ENCODE data around the gene CHDH. TPM values are rescaled to one million over a fixed set of nuclear protein-coding genes. Genes with fewer than 3 reads are reported as not detected.

Gene CHDH
- total RNA-seq, 4 donors from 2014 or later: 36.5 to 114 (median 53.7) TPM

DNA sequence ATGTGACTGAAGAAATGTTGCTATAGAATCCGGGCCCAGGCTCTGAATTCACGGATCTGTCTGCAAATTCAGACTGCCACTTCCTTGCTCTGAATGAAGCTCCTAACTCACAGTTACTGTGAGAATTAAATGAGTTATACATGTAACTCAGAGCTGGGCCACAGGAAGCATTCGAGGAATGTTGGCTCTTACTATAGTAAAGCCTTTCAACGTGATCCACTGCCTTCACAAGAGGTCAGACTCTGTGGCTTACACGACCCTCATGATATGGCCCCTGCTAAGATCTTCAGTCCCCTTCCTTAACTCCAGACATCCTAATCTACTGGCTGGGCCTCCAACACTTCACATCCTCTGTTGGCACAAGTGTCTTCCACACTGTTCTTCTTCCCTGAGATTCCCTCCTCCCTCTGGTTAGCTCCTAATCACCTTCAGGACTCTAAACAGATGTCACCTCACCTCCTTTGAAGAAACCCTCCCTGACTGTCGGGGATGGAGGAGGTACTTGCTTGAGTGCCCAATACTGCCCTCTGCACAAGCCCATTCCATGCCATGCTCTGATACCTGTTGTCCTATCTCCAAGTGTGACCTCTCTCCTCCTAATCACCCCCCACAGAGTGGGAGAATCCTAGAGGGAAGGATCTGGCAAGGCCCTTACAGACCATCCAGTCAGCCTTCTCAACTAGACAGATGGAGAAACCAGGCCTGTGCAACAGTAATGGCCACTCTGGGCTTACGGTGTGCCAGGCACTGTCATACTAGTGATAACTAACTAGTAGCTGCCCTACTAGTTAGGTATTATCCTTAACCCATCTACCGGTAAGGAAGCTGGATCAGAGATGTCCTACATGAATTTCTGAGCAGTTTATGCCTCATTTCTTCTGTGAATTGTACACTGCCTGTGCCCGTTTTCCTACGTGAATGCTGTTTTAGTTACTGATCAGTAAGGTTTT, 34.5 kb upstream of the CHDH start:
- TF ChIP-seq POLR2AphosphoS5 (IDR thresholded peaks at IDR 0.05) (no peak), POLR2A (IDR thresholded peaks at IDR 0.05) (no peak), EP300 (IDR thresholded peaks at IDR 0.05; ENCODE audit: low read depth) (no peak), CTCF (IDR thresholded peaks at IDR 0.05) (no peak)
- in situ Hi-C loops (cut with MboI; ENCODE audit: low pct_ligation_motif_present in 1 of 4, low pct_unique_long_range_greater_than_20kb in 1 of 4, low sequenced_read_pairs in 3 of 4): loop anchor here in 1 of 4 donors (25.0 kb wide), 1 partner anchor 543 kb away; the partner anchor contains the start of gene DCP1A
- no peaks in the 10 kb centered on the region for H3K9me3 ChIP-seq
- peaks cover 5 to 14% (median 11%) of the 10 kb centered on the region in 4 donors for H3K4me1 ChIP-seq
- no peaks in the 10 kb centered on the region for H3K27me3 ChIP-seq
- peak overlapping the region in 3 of 4 donors; percentile 74 to 93 (median 79) for H3K4me3 ChIP-seq
- 58 to 70% methylated on average over 2 to 10 of the region's 10 CpGs for WGBS, 2 donors (ENCODE audit: low coverage in 1 of 2)
- H3K27ac ChIP-seq: peak overlapping the region in 3 of 4 donors; percentile 89 to 92 (median 90)
- intact Hi-C loops (cut with DNase I; ENCODE audit: low total_unique reads): loop anchor here (10.0 kb wide), 1 partner anchor 626 kb away; the partner anchor contains the start of gene TKT
- peaks cover 0 to 53% (median 23%) of the 10 kb centered on the region in 4 donors for H3K36me3 ChIP-seq
- DNase-seq: no peak

- H3K4me1 ChIP-seq: no peaks in the 10 kb centered on the region
- peaks cover 0 to 73% (median 29%) of the 10 kb centered on the region in 4 donors for H3K36me3 ChIP-seq
- H3K9me3 ChIP-seq: no peaks in the 10 kb centered on the region
- no peak overlapping the region for H3K4me3 ChIP-seq
- intact Hi-C loops (cut with DNase I; ENCODE audit: low total_unique reads) (no loop called here), in situ Hi-C loops (cut with MboI; ENCODE audit: low pct_ligation_motif_present in 1 of 4, low pct_unique_long_range_greater_than_20kb in 1 of 4, low sequenced_read_pairs in 3 of 4) (no loop called here)
- no peaks in the 10 kb centered on the region for H3K27me3 ChIP-seq
- TF ChIP-seq CTCF (IDR thresholded peaks at IDR 0.05) (no peak), POLR2A (IDR thresholded peaks at IDR 0.05) (no peak), EP300 (IDR thresholded peaks at IDR 0.05; ENCODE audit: low read depth) (no peak), POLR2AphosphoS5 (IDR thresholded peaks at IDR 0.05) (no peak)
- WGBS, 2 donors (ENCODE audit: low coverage in 1 of 2): 92 to 94% methylated on average over 5 of the region's 5 CpGs
- no peak overlapping the region for H3K27ac ChIP-seq
- no peak for DNase-seq
These were observed 19.7 kb upstream of the CHDH start for GRCh38 chr3:53865732-53866499.

DNA sequence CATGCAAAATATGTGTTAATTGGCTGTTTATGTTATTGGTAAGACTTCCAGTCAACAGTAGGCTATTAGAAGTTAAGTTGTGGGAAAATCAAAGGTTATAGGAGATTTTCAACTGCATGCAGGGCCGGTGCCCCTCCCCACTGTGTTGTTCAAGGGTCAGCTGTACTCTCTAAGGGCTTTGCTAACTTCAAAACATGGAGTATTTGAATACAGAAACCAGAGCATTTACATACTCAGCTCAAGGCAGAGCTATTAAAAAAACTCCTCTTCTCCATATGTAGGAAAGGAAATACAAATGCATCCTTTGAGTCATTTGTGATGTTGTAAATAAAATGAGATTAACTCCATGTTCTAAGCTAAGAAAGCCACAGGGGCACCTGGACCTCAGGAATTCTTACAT, 16.9 kb upstream of the CHDH start:
- H3K27me3 ChIP-seq: no peaks in the 10 kb centered on the region
- TF ChIP-seq POLR2A (IDR thresholded peaks at IDR 0.05): no peak
- no peak for TF ChIP-seq CTCF (IDR thresholded peaks at IDR 0.05)
- TF ChIP-seq EP300 (IDR thresholded peaks at IDR 0.05; ENCODE audit: low read depth): no peak
- TF ChIP-seq POLR2AphosphoS5 (IDR thresholded peaks at IDR 0.05): no peak
- no peak for DNase-seq
- H3K9me3 ChIP-seq: no peaks in the 10 kb centered on the region
- WGBS, 2 donors (ENCODE audit: low coverage in 1 of 2): 44 to 52% methylated on average over 1 of the region's 1 CpG
- in situ Hi-C loops (cut with MboI; ENCODE audit: low pct_ligation_motif_present in 1 of 4, low pct_unique_long_range_greater_than_20kb in 1 of 4, low sequenced_read_pairs in 3 of 4): no loop called here
- H3K4me1 ChIP-seq: no peaks in the 10 kb centered on the region
- no peak overlapping the region for H3K4me3 ChIP-seq
- H3K27ac ChIP-seq: no peak overlapping the region
- intact Hi-C loops (cut with DNase I; ENCODE audit: low total_unique reads): no loop called here
- peaks cover 0 to 55% (median 18%) of the 10 kb centered on the region in 4 donors for H3K36me3 ChIP-seq

- no peaks in the 10 kb centered on the region for H3K4me1 ChIP-seq
- TF ChIP-seq CTCF (IDR thresholded peaks at IDR 0.05) (no peak), EP300 (IDR thresholded peaks at IDR 0.05; ENCODE audit: low read depth) (no peak), POLR2A (IDR thresholded peaks at IDR 0.05) (no peak), POLR2AphosphoS5 (IDR thresholded peaks at IDR 0.05) (no peak)
- H3K9me3 ChIP-seq: no peaks in the 10 kb centered on the region
- in situ Hi-C loops (cut with MboI; ENCODE audit: low pct_ligation_motif_present in 1 of 4, low pct_unique_long_range_greater_than_20kb in 1 of 4, low sequenced_read_pairs in 3 of 4): no loop called here
- H3K27ac ChIP-seq: no peak overlapping the region
- no peak for DNase-seq
- H3K36me3 ChIP-seq: peaks cover 0 to 47% (median 18%) of the 10 kb centered on the region in 4 donors
- no peak overlapping the region for H3K4me3 ChIP-seq
- intact Hi-C loops (cut with DNase I; ENCODE audit: low total_unique reads): no loop called here
- H3K27me3 ChIP-seq: no peaks in the 10 kb centered on the region
- WGBS, 2 donors (ENCODE audit: low coverage in 1 of 2): 83 to 93% methylated on average over 3 of the region's 3 CpGs
These were observed 16.0 kb upstream of the CHDH start for GRCh38 chr3:53862241-53862640.
